Activated naive CD4-positive, alpha-beta T cell treated with anti-CD3 and anti-CD28 coated beads, Interleukin-2, amount 10 ng/mL, durations not matched to agents 7 days and 5 days (primary cell): ENCODE data around the gene RNF212B.
A peak's percentile ranks its signal among the peaks of the same experiment; 100 is the strongest.
"Not testable (repeated sequence)": the region's sequence is repeated elsewhere in the genome, so short reads cannot be mapped to it uniquely, and the experiment has no call there.

Experiments used
- CTCF ChIA-PET: fragments of 350-600 bp; sonication (Branson Sonifier 250); formaldehyde crosslinking; loops from one replicate; lab custom pipeline; 2021; ENCODE audit warnings: antibody characterized with exemption; lab: Charles Lee
- DNase-seq: peaks from one replicate; pipeline ENCODE4 v3.0.0-alpha.2; 2020
- H3K27ac Mint-ChIP-seq: one replicate; pipeline ENCODE4 v1.8.0; 2021; ENCODE audit warnings: mild to moderate bottlenecking, moderate library complexity, mixed read lengths
- H3K27me3 Mint-ChIP-seq: one replicate; pipeline ENCODE4 v1.8.0; 2021; ENCODE audit warnings: mild to moderate bottlenecking, mixed read lengths
- H3K36me3 Mint-ChIP-seq: one replicate; pipeline ENCODE4 v1.8.0; 2021; ENCODE audit warnings: mixed read lengths
- H3K4me1 Mint-ChIP-seq: one replicate; pipeline ENCODE4 v1.8.0; 2021; ENCODE audit warnings: mixed read lengths
- H3K4me3 Mint-ChIP-seq: one replicate; pipeline ENCODE4 v1.8.0; 2021; ENCODE audit warnings: mild to moderate bottlenecking, moderate library complexity, mixed read lengths
- H3K9me3 Mint-ChIP-seq: one replicate; pipeline ENCODE4 v1.8.0; 2021; ENCODE audit warnings: mixed read lengths

RNF212B gene

GRCh38 chr14:23237772-23238594 is at the start of gene RNF212B:
Gene RNF212B (plus strand): TSS chr14:23237936. CDS start chr14:23240346, 2,410 bp downstream.
- Mint-ChIP-seq H3K4me3 (peak within 1 kb of the TSS; percentile 22), H3K27ac (no peak within 1 kb of the TSS), H3K36me3 (no peaks in the 10 kb centered on the region), H3K9me3 (no peaks in the 10 kb centered on the region), H3K4me1 (peaks cover 8% of the 10 kb centered on the region), H3K27me3 (peaks cover 30% of the 10 kb centered on the region)
- DNase-seq, result peak; percentile 91
- CTCF ChIA-PET, result no interaction called here

- no peaks in the 10 kb centered on the region for H3K9me3 Mint-ChIP-seq
- no peaks in the 10 kb centered on the region for H3K4me1 Mint-ChIP-seq
- H3K27ac Mint-ChIP-seq, result no peak overlapping the region
- CTCF ChIA-PET, result interaction anchor here (0.7 kb wide), 1 partner anchor 830 kb away, joined by 3 read pairs; no protein-coding TSS in a partner anchor
- H3K27me3 Mint-ChIP-seq, result peaks cover 4% of the 10 kb centered on the region
- no peaks in the 10 kb centered on the region for H3K36me3 Mint-ChIP-seq
- no peak overlapping the region for H3K4me3 Mint-ChIP-seq
- DNase-seq, result no peak
Observed at GRCh38 chr14:23193432-23193831, 44.3 kb upstream of the RNF212B start.

GRCh38 chr14:23195552-23196101 is 42.1 kb upstream of the RNF212B start:
- H3K4me3 Mint-ChIP-seq, result no peak overlapping the region
- DNase-seq, result no peak
- no peak overlapping the region for H3K27ac Mint-ChIP-seq
- no peaks in the 10 kb centered on the region for H3K9me3 Mint-ChIP-seq
- no peaks in the 10 kb centered on the region for H3K36me3 Mint-ChIP-seq
- CTCF ChIA-PET, result interaction anchor here (1.0 to 1.4 kb wide), 2 partner anchors 9 to 11 kb away, joined by 3 read pairs; no protein-coding TSS in a partner anchor
- H3K4me1 Mint-ChIP-seq, result no peaks in the 10 kb centered on the region
- H3K27me3 Mint-ChIP-seq, result peaks cover 4% of the 10 kb centered on the region

- H3K27ac Mint-ChIP-seq, H3K4me3 Mint-ChIP-seq, H3K27me3 Mint-ChIP-seq, H3K4me1 Mint-ChIP-seq, H3K9me3 Mint-ChIP-seq, CTCF ChIA-PET, H3K36me3 Mint-ChIP-seq, DNase-seq: not testable (repeated sequence)
Observed at GRCh38 chr14:23196487-23196886, 41.2 kb upstream of the RNF212B start.

- not testable (repeated sequence) for DNase-seq, H3K36me3 Mint-ChIP-seq, H3K4me1 Mint-ChIP-seq, H3K9me3 Mint-ChIP-seq, H3K4me3 Mint-ChIP-seq, H3K27ac Mint-ChIP-seq, H3K27me3 Mint-ChIP-seq
- CTCF ChIA-PET, result interaction anchor here (0.9 kb wide), 1 partner anchor 140 kb away, joined by 3 read pairs; no protein-coding TSS in a partner anchor
Observed at GRCh38 chr14:23199141-23199540, 38.6 kb upstream of the RNF212B start.

- H3K4me3 Mint-ChIP-seq, result no peak overlapping the region
- CTCF ChIA-PET, result no interaction called here
Observed at GRCh38 chr14:23202001-23202400, 35.7 kb upstream of the RNF212B start.

GRCh38 chr14:23206422-23207145 is 31.2 kb upstream of the RNF212B start:
- H3K9me3 Mint-ChIP-seq, result no peaks in the 10 kb centered on the region
- no peaks in the 10 kb centered on the region for H3K36me3 Mint-ChIP-seq
- DNase-seq, result no peak
- peaks cover 11% of the 10 kb centered on the region for H3K27me3 Mint-ChIP-seq
- H3K4me1 Mint-ChIP-seq, result no peaks in the 10 kb centered on the region
- no peak overlapping the region for H3K4me3 Mint-ChIP-seq
- CTCF ChIA-PET, result interaction anchor here (0.6 to 1.6 kb wide), 3 partner anchors 19 to 173 kb away, joined by 3 to 5 read pairs (median 4); no protein-coding TSS in a partner anchor
- H3K27ac Mint-ChIP-seq, result no peak overlapping the region

More at GRCh38 chr14:23202001-23202400, 35.7 kb upstream of the RNF212B start:
- no peak for DNase-seq
- peaks cover 4% of the 10 kb centered on the region for H3K27me3 Mint-ChIP-seq
- no peaks in the 10 kb centered on the region for H3K4me1 Mint-ChIP-seq
- no peaks in the 10 kb centered on the region for H3K36me3 Mint-ChIP-seq
- H3K9me3 Mint-ChIP-seq, result no peaks in the 10 kb centered on the region
- H3K27ac Mint-ChIP-seq, result no peak overlapping the region

- CTCF ChIA-PET, result interaction anchor here (1.6 kb wide), 1 partner anchor 173 kb away, joined by 5 read pairs; no protein-coding TSS in a partner anchor
Observed at GRCh38 chr14:23207146-23207540, 30.6 kb upstream of the RNF212B start.

GRCh38 chr14:23208324-23208723 is 29.4 kb upstream of the RNF212B start:
- no peak overlapping the region for H3K27ac Mint-ChIP-seq
- no peaks in the 10 kb centered on the region for H3K36me3 Mint-ChIP-seq
- H3K27me3 Mint-ChIP-seq, result peaks cover 12% of the 10 kb centered on the region
- H3K4me3 Mint-ChIP-seq, result no peak overlapping the region
- CTCF ChIA-PET, result interaction anchor here (1.6 kb wide), 1 partner anchor 172 kb away, joined by 5 read pairs; no protein-coding TSS in a partner anchor
- H3K4me1 Mint-ChIP-seq, result no peaks in the 10 kb centered on the region
- H3K9me3 Mint-ChIP-seq, result no peaks in the 10 kb centered on the region
- no peak for DNase-seq

More at GRCh38 chr14:23207146-23207540, 30.6 kb upstream of the RNF212B start:
- H3K27ac Mint-ChIP-seq, result no peak overlapping the region
- H3K4me3 Mint-ChIP-seq, result no peak overlapping the region
- no peak for DNase-seq
- H3K4me1 Mint-ChIP-seq, result no peaks in the 10 kb centered on the region
- H3K9me3 Mint-ChIP-seq, result no peaks in the 10 kb centered on the region
- no peaks in the 10 kb centered on the region for H3K36me3 Mint-ChIP-seq
- H3K27me3 Mint-ChIP-seq, result peaks cover 11% of the 10 kb centered on the region

GRCh38 chr14:23209651-23210423 is 27.9 kb upstream of the RNF212B start:
- Mint-ChIP-seq H3K27me3 (peaks cover 15% of the 10 kb centered on the region), H3K36me3 (no peaks in the 10 kb centered on the region), H3K9me3 (no peaks in the 10 kb centered on the region), H3K4me1 (no peaks in the 10 kb centered on the region), H3K27ac (no peak overlapping the region), H3K4me3 (no peak overlapping the region)
- no peak for DNase-seq
- CTCF ChIA-PET, result no interaction called here

GRCh38 chr14:23215421-23215820 is 22.3 kb upstream of the RNF212B start:
- CTCF ChIA-PET, result no interaction called here
- H3K9me3 Mint-ChIP-seq, result no peaks in the 10 kb centered on the region
- no peaks in the 10 kb centered on the region for H3K4me1 Mint-ChIP-seq
- H3K36me3 Mint-ChIP-seq, result no peaks in the 10 kb centered on the region
- H3K27me3 Mint-ChIP-seq, result peaks cover 34% of the 10 kb centered on the region
- H3K27ac Mint-ChIP-seq, result no peak overlapping the region
- no peak overlapping the region for H3K4me3 Mint-ChIP-seq
- no peak for DNase-seq

- H3K36me3 Mint-ChIP-seq, result no peaks in the 10 kb centered on the region
- CTCF ChIA-PET, result no interaction called here
- no peak for DNase-seq
- peaks cover 48% of the 10 kb centered on the region for H3K27me3 Mint-ChIP-seq
- H3K4me1 Mint-ChIP-seq, result no peaks in the 10 kb centered on the region
- no peak overlapping the region for H3K4me3 Mint-ChIP-seq
- no peak overlapping the region for H3K27ac Mint-ChIP-seq
- no peaks in the 10 kb centered on the region for H3K9me3 Mint-ChIP-seq
Observed at GRCh38 chr14:23217032-23218020, 20.4 kb upstream of the RNF212B start.

- no peak for DNase-seq
- H3K27me3 Mint-ChIP-seq, result peaks cover 52% of the 10 kb centered on the region
- CTCF ChIA-PET, result interaction anchor here (1.1 kb wide), 1 partner anchor 150 kb away, joined by 3 read pairs; no protein-coding TSS in a partner anchor
- H3K4me3 Mint-ChIP-seq, result no peak overlapping the region
- no peak overlapping the region for H3K27ac Mint-ChIP-seq
- no peaks in the 10 kb centered on the region for H3K9me3 Mint-ChIP-seq
- H3K36me3 Mint-ChIP-seq, result no peaks in the 10 kb centered on the region
- H3K4me1 Mint-ChIP-seq, result no peaks in the 10 kb centered on the region
Observed at GRCh38 chr14:23219075-23219474, 18.7 kb upstream of the RNF212B start.
